HG02642 (cell line): ENCODE measurements around the gene TIMP2.
"Not testable (repeated sequence)": the region's sequence is repeated elsewhere in the genome, so short reads cannot be mapped to it uniquely, and the experiment has no call there.

Experiments
- ATAC-seq: cut with Tn5 transposase; IDR thresholded peaks from one replicate; pipeline ENCODE4 v1.9.1; 2021; ENCODE audit warnings: mild to moderate bottlenecking; ENCODE audit not compliant: unreplicated experiment, poor library complexity

TIMP2 gene

DNA sequence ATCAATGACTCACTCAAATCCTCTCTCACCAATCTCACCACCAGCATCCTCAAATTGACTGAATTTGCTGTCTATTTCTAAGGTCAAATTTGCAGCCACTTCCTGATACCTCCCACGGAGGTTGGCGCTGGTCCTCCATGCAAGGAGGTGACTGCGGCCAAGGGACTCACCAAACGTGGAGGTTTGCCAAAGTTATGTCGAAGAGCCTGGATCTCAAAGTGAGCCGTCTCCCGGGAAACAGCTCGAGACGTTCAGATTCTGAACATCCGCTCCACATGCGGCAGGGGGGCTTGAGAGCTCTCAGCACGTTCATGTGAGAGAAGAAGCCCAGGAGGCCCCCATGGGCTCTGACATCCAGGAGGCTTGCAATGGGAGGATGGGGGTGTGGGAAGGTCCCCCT lies 31.9 kb upstream of the TIMP2 start:
- ATAC-seq, result no peak

DNA sequence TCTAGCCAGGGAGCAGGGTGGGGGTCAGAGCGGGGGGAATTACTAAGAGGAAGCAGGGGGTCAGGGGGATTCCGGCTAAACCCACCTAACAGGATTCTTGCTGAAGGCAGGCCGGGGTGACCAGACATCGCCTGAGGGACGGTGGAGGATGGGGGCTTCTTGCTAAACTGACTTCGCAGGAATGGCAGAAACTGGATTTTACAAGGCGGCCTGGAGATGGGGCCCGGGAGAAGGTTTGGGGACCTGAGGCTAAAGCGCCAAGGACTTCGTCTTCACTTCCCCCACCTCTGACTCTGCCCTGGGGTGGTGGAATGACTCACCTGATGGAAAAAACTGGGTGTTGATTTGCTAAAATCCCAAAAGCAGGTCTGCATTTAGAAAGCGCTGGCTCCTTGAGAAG lies 31.1 kb upstream of the TIMP2 start:
- no peak for ATAC-seq

- no peak for ATAC-seq
These were observed 29.5 kb upstream of the TIMP2 start for GRCh38 chr17:78954684-78955083.

DNA sequence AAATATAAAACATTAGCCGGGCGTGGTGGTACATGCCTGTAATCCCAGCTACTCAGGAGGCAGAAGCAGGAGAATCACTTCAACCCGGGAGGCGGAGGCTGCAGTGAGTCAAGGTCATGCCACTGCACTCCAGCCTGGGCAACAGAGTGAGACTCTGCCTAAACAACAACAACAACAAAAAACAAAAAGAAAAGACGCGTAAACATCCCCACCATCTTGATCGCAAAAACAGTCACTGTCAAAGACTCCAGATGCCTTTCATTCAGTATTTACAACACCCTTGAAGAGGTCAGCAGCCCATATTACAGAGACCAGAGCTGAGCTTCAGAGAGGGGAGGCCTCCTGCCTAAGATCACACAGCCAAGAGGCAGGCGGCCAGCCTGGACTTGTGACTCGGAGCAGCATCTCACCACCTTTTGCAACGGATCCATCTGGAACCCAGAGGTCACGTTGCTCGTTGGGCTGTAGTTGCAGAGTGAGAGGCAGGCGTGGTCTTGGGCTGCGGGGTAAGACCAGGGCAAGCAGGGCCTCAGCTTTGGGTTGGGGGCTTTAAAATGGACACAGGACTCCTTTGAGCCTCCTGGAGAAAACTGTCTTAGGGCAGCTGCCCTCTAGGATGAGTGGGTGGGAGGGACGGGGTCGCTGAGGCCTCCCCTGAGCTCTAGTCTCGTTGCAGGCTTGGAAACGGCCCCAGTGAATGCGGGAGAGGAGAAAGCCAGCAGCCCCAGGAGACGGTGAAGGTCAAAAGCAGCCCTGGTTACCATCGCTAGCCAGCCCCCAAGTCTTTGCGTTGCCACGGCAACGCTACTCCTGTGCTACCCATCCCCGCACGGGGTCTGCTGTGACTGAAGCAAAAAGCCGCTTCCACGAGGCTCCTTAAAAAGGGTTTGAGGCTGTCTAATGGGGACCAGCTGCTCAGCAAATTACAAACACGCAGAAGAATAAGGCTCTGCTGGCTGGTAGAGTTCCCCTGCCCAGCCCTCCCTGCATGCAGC lies 28.5 kb upstream of the TIMP2 start:
- ATAC-seq, result no peak

DNA sequence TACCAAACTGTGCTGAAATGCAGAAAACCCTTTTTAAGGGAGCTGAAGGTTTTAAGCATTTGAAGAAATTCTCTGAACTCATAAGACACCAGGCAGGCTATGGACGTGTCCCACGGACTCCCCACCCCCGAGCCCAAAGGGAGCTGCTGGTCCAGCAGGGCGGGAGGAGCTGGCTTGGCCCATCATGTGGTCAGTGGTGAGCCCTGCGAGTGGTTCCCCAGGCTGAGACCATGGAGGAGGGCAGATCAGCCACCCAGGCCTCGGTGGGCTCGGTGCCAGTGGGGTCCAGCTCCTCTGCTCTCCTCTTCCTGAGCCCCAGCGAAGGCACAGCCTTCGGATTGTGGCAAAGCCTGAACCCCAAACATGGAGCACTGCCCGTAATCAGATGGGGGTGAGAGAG lies 27.5 kb upstream of the TIMP2 start:
- ATAC-seq, result no peak

- no peak for ATAC-seq
These were observed 26.9 kb upstream of the TIMP2 start for GRCh38 chr17:78951967-78952551.

GRCh38 chr17:78950870-78951269 lies 25.7 kb upstream of the TIMP2 start:
- no peak for ATAC-seq

- ATAC-seq, result no peak
These were observed 22.3 kb upstream of the TIMP2 start for GRCh38 chr17:78947235-78948149.

DNA sequence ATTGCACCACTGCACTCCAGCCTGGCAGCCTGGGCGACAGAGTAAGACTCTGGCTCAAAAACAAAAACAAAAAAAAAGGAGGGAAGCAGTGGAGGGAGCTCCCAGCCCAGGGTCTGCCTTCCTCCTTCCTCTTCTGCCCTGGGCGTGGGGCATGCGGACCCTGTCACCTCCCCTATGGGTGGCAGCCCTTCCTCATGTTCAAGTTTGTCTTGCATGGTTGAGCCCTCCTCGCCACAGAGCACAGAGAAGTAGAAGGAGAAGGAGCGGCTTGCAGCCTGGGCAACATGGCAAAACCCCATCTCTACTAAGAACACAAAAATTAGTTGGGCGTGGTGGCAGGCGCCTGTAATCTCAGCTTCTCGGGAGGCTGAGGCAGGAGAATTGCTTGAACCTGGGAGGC lies 21.4 kb upstream of the TIMP2 start:
- ATAC-seq, result no peak

DNA sequence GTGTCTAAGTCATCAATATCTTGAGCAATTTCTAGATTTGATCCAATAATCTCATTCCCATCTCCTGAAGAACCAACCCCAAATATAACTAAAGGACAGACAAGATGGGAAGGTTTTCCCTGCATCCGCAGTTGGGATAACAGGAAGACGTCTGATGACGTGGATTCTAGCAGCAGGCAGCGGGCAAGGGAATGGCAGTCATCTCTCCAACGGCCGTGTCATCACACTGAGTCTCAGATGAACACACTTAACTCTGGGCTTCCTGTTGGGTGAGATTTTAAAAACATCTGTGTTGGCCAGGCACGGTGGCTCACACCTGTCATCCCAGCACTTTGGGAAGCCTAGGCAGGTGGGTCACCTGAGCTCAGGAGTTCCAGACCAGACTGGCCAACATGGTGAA lies 20.9 kb upstream of the TIMP2 start:
- ATAC-seq, result no peak

- not testable (repeated sequence) for ATAC-seq
These were observed 20.3 kb upstream of the TIMP2 start for GRCh38 chr17:78945455-78945854.

DNA sequence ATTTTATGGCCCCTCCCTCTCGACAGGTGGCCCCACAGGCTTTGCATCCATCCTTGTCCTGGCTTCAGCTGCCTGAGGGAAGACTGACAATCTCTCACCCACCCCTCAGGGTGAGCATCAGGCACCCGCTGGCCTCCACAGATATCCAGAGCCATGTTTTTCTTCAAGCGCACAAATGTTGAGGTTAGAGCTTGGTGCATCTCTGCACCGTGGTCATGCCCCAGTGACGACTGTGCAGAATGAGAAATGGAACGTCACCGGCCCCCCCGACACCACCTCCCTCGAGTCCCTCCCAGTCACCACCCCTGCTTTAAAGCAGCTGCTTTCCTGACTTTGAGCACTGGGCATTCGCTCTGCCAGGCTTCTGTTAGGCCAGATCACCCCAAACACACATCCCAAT lies 19.8 kb upstream of the TIMP2 start:
- ATAC-seq, result no peak

DNA sequence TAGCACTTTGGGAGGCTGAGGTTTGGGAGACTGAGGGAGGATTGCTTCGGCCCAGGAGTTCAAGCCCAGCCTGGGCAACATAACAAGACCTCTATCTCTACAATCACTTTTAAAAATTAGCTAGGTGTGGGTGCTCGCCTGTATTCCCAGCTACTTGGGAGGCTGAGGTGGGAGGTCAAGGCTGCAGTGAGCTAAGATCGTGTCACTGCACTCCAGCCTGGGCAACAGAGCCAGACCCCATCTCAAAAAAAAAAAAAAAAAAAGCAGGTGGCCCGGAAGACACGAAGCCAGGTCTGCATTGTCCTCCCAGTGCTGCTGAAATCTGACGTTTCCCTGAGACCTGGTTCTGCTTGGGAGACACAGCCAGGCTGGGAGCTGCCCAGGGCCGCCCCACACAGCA lies 18.8 kb upstream of the TIMP2 start:
- ATAC-seq, result no peak

- ATAC-seq, result no peak
These were observed 15.5 kb upstream of the TIMP2 start for GRCh38 chr17:78940708-78941107.

- no peak for ATAC-seq
These were observed 15.1 kb upstream of the TIMP2 start for GRCh38 chr17:78940258-78940657.

DNA sequence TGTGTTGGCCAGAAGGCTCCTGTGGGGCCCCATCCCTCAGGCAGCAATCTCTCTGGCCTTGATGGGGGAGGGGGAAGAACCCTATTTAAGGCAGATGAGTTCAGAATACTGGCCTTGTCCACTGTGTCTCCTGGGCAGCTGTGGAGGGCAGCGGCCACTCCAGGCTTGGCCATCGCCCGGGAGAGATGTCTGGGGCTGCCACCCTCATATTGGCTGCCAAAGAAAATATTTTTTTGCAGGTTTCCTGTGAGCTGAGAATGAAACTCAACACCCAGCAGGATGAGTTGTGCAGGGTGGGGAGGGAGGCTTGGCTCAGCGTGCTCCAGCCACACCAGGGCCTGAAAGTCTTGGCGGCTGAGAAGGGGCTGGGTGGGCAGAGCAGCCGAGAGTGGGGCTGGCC lies 14.4 kb upstream of the TIMP2 start:
- ATAC-seq, result no peak

- ATAC-seq, result no peak
These were observed 12.4 kb upstream of the TIMP2 start for GRCh38 chr17:78937561-78937960.

- ATAC-seq, result no peak
These were observed 10.5 kb upstream of the TIMP2 start for GRCh38 chr17:78935419-78936323.

- no peak for ATAC-seq
These were observed 9.7 kb upstream of the TIMP2 start for GRCh38 chr17:78934681-78935418.
